Activated CD4-positive, alpha-beta T cell treated with anti-CD3 and anti-CD28 coated beads, Interleukin-2, amount 50 U/mL, for 24 hours (primary cell): ENCODE measurements around the gene PTPN4.

ENCODE experiments used
- DNase-seq, 2 donors: peaks; one replicate each; pipeline ENCODE4 v3.0.0-alpha.2; 2020; ENCODE audit warnings: low read depth in 1 of 2, low spot score in 1 of 2

The PTPN4 gene

GRCh38 chr2:119760237-119760955, 674 bp downstream of the PTPN4 start:
- DNase-seq: peak in 1 of 2 donors; percentile 8

- no peak for DNase-seq
Observed at GRCh38 chr2:119760956-119761275, 1.2 kb downstream of the PTPN4 start.

GRCh38 chr2:119764832-119765231, 5.1 kb downstream of the PTPN4 start:
- no peak for DNase-seq

- no peak for DNase-seq
Observed at GRCh38 chr2:119765433-119766002, 5.8 kb downstream of the PTPN4 start.

- no peak for DNase-seq
Observed at GRCh38 chr2:119766944-119767343, 7.2 kb downstream of the PTPN4 start.

GRCh38 chr2:119768742-119769141, 9.0 kb downstream of the PTPN4 start:
- no peak for DNase-seq

- no peak for DNase-seq
Observed at GRCh38 chr2:119769645-119770044, 9.9 kb downstream of the PTPN4 start.

- DNase-seq: no peak
Observed at GRCh38 chr2:119771331-119771730, 11.6 kb downstream of the PTPN4 start.

GRCh38 chr2:119772128-119772527, 12.4 kb downstream of the PTPN4 start:
- no peak for DNase-seq

GRCh38 chr2:119772767-119773166, 13.0 kb downstream of the PTPN4 start:
- no peak for DNase-seq

- no peak for DNase-seq
Observed at GRCh38 chr2:119774026-119774425, 14.3 kb downstream of the PTPN4 start.

- DNase-seq: no peak
Observed at GRCh38 chr2:119775102-119775501, 15.4 kb downstream of the PTPN4 start.

- DNase-seq: no peak
Observed at GRCh38 chr2:119782308-119783027, 22.7 kb downstream of the PTPN4 start.

GRCh38 chr2:119784876-119785275, 25.2 kb downstream of the PTPN4 start:
- DNase-seq: no peak

GRCh38 chr2:119786295-119786694, 26.6 kb downstream of the PTPN4 start:
- no peak for DNase-seq

GRCh38 chr2:119788752-119789151, 29.0 kb downstream of the PTPN4 start:
- DNase-seq: no peak

GRCh38 chr2:119790466-119790865, 30.7 kb downstream of the PTPN4 start:
- no peak for DNase-seq

GRCh38 chr2:119792907-119793312, 33.2 kb downstream of the PTPN4 start:
- DNase-seq: no peak

GRCh38 chr2:119794237-119794636, 34.5 kb downstream of the PTPN4 start:
- DNase-seq: no peak

GRCh38 chr2:119795309-119796303, 35.9 kb downstream of the PTPN4 start:
- DNase-seq: no peak

- no peak for DNase-seq
Observed at GRCh38 chr2:119800376-119800902, 40.7 kb downstream of the PTPN4 start.
